WERI-Rb-1 (cell line): ENCODE results near the gene ITIH2.

Experiments
- DNase-seq: peaks from one replicate; pipeline ENCODE4 v3.0.0-alpha.2; 2020
- H3K27ac ChIP-seq: fragments of 250-450 bp; sonication (Bioruptor Pico); 2 replicates; pipeline ENCODE4 v1.5.1; 2020; ENCODE audit warnings: mild to moderate bottlenecking, moderate library complexity
- H3K27me3 ChIP-seq: fragments of 250-450 bp; sonication (Bioruptor Pico); 2 replicates; pipeline ENCODE4 v1.5.1; 2021; ENCODE audit warnings: mild to moderate bottlenecking, low read depth, moderate library complexity; ENCODE audit not compliant: insufficient read depth, severe bottlenecking
- H3K36me3 ChIP-seq: fragments of 250-450 bp; sonication (Bioruptor Pico); 2 replicates; pipeline ENCODE4 v1.5.1; 2020; ENCODE audit warnings: mild to moderate bottlenecking, moderate library complexity
- H3K4me3 ChIP-seq: 2 replicates; pipeline ENCODE4 v1.5.1; 2011; ENCODE audit warnings: low read depth, mild to moderate bottlenecking, control low read depth, low read length
- H3K9me3 ChIP-seq: fragments of 250-450 bp; sonication (Bioruptor Pico); 2 replicates; pipeline ENCODE4 v1.5.1; 2021; ENCODE audit warnings: mild to moderate bottlenecking, moderate library complexity; ENCODE audit not compliant: severe bottlenecking
- TF ChIP-seq, protein P1 (sequence below): IDR thresholded peaks from 2 replicates; pipeline ENCODE4 v1.5.1; 2011; ENCODE audit warnings: low read depth, mild to moderate bottlenecking, control low read depth, inconsistent platforms, low read length

Gene ITIH2

GRCh38 chr10:7704071-7705016 is 1.2 kb downstream of the ITIH2 start:
- no peak overlapping the region for H3K27ac ChIP-seq
- H3K27me3 ChIP-seq: no peaks in the 10 kb centered on the region
- TF ChIP-seq, protein P1, sequence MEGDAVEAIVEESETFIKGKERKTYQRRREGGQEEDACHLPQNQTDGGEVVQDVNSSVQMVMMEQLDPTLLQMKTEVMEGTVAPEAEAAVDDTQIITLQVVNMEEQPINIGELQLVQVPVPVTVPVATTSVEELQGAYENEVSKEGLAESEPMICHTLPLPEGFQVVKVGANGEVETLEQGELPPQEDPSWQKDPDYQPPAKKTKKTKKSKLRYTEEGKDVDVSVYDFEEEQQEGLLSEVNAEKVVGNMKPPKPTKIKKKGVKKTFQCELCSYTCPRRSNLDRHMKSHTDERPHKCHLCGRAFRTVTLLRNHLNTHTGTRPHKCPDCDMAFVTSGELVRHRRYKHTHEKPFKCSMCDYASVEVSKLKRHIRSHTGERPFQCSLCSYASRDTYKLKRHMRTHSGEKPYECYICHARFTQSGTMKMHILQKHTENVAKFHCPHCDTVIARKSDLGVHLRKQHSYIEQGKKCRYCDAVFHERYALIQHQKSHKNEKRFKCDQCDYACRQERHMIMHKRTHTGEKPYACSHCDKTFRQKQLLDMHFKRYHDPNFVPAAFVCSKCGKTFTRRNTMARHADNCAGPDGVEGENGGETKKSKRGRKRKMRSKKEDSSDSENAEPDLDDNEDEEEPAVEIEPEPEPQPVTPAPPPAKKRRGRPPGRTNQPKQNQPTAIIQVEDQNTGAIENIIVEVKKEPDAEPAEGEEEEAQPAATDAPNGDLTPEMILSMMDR: no peak
- H3K4me3 ChIP-seq: no peak overlapping the region
- no peaks in the 10 kb centered on the region for H3K36me3 ChIP-seq
- H3K9me3 ChIP-seq: no peaks in the 10 kb centered on the region
- no peak for DNase-seq

DNA sequence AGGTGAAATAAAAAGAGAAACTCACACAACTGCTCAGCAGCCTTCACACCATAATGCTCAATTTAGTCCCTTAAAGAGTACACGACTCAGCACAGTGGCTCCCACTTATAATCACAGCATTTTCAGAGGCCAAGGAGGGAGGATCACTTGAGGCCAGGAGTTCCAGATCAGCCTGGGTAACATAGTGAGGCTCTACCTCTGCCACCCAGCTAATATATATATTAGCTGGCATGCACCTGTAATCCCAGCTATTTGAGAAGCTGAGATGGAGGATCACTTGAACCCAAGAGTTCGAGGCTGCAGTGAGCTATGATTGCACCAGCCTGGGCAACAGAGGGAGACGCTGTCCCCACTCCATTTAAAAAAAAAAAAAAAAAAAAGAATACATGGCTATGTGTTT is 2.2 kb downstream of the ITIH2 start:
- Histone ChIP-seq H3K27ac (no peak overlapping the region), H3K9me3 (no peaks in the 10 kb centered on the region), H3K36me3 (no peaks in the 10 kb centered on the region), H3K27me3 (no peaks in the 10 kb centered on the region), H3K4me3 (no peak overlapping the region)
- no peak for DNase-seq
- TF ChIP-seq, protein P1: no peak

DNA sequence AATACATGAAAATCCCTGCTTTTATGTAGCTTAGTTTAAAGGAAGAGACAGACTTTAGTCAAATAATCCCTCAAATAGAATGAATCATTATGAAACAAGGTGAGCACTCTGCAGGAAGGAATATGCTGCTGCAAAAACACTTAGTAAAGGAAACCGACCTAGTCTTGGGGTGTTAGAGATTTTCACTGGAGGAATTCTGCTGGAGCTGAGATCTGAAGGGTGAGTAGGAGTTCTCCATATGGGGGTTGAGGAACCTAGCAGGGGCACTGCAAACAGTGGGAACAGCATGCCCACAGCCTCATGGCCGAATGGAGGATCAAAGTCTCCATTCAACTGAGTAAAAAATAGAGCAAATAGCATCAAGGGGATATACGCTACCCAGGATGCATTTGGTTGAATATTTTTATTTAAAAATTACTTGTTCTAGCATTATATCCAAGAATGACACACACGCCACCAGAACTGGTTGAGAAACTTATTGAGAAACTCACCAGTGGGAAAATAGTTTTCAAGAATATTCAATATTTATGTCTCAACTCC is 3.5 kb downstream of the ITIH2 start:
- TF ChIP-seq, protein P1: no peak
- Histone ChIP-seq H3K9me3 (no peaks in the 10 kb centered on the region), H3K36me3 (no peaks in the 10 kb centered on the region), H3K27ac (no peak overlapping the region), H3K27me3 (no peaks in the 10 kb centered on the region), H3K4me3 (no peak overlapping the region)
- DNase-seq: no peak

DNA sequence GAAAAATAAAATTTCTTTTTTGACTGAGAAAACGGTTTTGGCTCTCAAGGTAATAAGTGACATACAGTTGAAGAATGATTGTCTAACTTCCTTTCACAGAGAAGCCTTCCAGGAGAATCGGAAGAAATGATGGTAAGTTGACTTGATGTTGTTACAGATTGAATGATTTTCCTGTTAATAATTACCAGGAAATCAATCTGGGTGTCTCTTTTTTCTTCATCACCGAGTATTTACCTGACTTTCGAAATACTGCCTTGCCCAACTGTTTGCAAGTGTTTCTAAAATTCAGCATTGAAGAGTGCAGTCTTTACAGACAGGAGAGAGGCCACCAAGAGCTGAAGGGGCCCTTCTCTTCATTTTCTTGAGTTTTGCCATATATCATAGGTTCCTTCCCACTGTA is 4.0 kb downstream of the ITIH2 start:
- TF ChIP-seq, protein P1: no peak
- DNase-seq: no peak
- H3K27me3 ChIP-seq: no peaks in the 10 kb centered on the region
- H3K27ac ChIP-seq: no peak overlapping the region
- H3K36me3 ChIP-seq: no peaks in the 10 kb centered on the region
- H3K4me3 ChIP-seq: no peak overlapping the region
- H3K9me3 ChIP-seq: no peaks in the 10 kb centered on the region

- TF ChIP-seq, protein P1: no peak
- H3K27ac ChIP-seq: no peak overlapping the region
- H3K4me3 ChIP-seq: no peak overlapping the region
- H3K27me3 ChIP-seq: no peaks in the 10 kb centered on the region
- H3K9me3 ChIP-seq: no peaks in the 10 kb centered on the region
- DNase-seq: no peak
- no peaks in the 10 kb centered on the region for H3K36me3 ChIP-seq
Measured at GRCh38 chr10:7707858-7708622, 4.9 kb downstream of the ITIH2 start.
